ENCODE measurements around the gene PCK2. TPM values are rescaled to one million over a fixed set of nuclear protein-coding genes. Genes with fewer than 3 reads are reported as not detected.

Gene PCK2
- total and polyA plus RNA-seq, 2 of the 8 experiments (the other 6 are each of a cell fraction or from before 2014, with no cell fraction given): 81.9 to 115 TPM

GRCh38 chr14:24121210-24121609 is 27.1 kb downstream of the PCK2 start (continued):
- TF ChIP-seq CHD7 (IDR thresholded peaks at IDR 0.05; ENCODE audit: insufficient replicate concordance, low read length) (no peak), EGR1 (IDR thresholded peaks at IDR 0.05; ENCODE audit: borderline replicate concordance, low read depth, low read length) (no peak), NANOG (IDR thresholded peaks at IDR 0.05; ENCODE audit: insufficient read depth, low read depth, low read length, poor library complexity, severe bottlenecking) (no peak), RAD21 (IDR thresholded peaks at IDR 0.05 in 1 of 2, conservative IDR thresholded peaks at IDR 0.05 in 1 of 2; ENCODE audit: low read depth in 2 of 2, low read length in 2 of 2) (no peak)

Measured in H1 (cell line).